HG03097 (cell line): ENCODE results near the gene WNK1.
"Not testable (repeated sequence)": the region's sequence is repeated elsewhere in the genome, so short reads cannot be mapped to it uniquely, and the experiment has no call there.

ENCODE experiments used
- ATAC-seq: cut with Tn5 transposase; IDR thresholded peaks from one replicate; pipeline ENCODE4 v1.9.1; 2021; ENCODE audit not compliant: unreplicated experiment, low FRiP score

The WNK1 gene

DNA sequence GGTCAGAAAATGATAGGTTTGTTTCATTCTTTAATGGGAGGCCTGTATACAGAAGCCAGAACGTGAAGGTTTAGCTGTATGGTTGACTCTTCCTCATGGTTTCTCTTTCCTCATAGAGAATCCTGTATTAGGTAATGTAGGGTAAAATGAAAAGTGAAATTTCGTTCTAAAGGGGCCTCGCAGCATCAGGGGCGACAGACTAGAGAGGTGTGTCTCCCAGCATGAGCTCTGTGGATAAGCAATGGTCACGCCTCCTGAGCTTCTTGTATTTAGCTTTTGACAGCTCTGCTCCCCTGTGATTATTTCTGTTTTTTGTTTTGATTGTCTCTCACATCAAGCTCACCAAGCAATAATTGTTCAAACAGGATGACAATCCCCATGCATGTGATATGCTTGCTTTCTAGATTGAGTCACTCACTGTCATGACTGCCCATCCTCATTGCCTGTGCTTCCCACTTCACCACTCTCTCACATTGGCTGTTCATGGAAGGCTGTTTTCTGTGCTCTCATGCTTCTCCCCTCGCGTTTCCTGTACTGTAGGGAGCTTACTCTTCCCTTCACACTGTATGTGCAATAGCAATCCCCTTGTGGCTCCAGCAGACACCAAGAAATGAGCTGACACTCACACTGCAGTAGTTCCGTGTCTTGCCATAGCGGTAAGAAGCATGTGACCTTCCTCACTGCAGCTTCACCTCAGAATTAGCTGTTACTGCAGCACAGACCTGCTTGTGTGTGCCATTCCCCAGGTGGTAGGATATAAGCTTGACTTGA lies 153.1 kb downstream of the WNK1 start:
- no peak for ATAC-seq

DNA sequence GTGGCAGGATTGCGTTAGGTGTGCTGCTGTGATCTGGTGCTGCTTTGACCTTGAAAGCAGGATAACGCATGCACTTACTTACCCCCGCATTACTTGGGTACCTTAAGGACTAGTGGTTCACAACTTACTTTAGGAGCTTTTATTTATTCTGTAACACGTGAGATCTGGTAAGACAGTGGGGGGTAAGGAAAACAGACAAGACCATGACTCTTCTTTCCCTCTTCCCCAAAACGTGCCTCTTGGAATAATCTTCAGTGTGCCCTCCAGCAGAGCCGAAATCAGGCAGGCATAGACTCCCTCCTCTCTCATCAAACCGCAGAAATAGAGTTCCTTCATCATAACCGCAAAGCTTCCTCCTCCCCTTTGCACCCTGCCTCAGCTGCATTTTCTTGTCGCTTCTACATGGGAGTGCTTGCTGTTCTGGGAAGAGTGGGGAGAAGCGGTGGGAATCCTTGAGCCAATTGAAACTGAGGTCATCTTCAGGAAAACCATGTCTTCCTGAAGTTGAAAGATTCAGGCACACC lies 153.7 kb downstream of the WNK1 start:
- no peak for ATAC-seq

DNA sequence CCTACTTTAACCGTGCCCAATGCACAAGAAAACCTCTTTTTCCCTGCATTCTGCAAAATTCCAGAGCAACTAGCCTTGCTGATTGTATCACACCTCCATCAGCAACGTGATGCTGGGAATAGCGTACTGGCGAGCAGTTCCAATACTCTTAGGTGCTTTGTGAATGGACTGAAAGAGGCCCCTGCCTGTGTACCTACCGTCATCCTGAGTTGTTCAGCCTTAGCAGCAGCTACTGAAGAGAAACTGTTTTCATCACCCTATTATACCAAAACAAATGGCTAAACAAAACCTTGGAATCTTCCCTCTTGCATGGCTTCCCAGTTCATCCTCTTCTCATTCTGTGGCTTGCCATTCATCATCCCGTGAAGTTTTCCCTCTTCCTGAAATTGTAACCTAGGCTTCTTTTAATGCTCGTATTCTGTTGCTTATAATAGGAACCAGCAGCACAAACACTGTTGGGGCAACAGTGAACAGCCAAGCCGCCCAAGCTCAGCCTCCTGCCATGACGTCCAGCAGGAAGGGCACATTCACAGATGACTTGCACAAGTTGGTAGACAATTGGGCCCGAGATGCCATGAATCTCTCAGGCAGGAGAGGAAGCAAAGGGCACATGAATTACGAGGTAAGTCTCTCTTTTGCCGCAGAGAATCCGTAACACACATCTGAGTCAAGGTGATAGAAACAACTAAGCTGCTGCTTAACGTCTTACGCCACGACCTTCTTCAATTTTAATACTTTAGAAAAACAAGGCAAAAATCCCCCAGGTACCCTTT lies 155.2 kb downstream of the WNK1 start:
- ATAC-seq, result no peak

DNA sequence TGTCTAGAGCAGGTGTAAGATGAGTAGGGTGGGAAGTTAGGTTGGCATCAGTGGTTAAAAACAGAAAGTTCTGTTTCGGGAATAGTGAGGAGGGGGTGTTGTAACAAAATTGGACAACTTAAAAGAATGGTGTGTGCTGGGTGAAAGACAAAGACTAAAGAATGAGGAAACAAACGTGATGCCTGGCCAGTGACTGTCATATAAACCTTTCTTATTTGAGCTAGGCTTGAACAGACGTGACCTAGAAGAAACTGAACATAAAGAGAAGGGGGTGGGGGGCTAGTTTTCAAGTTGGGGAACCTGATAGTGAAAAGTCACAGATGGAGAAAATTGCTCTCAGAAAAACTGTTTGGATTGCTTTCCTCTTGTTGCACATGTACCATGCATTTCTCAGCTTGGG lies 157.5 kb downstream of the WNK1 start:
- ATAC-seq, result no peak

DNA sequence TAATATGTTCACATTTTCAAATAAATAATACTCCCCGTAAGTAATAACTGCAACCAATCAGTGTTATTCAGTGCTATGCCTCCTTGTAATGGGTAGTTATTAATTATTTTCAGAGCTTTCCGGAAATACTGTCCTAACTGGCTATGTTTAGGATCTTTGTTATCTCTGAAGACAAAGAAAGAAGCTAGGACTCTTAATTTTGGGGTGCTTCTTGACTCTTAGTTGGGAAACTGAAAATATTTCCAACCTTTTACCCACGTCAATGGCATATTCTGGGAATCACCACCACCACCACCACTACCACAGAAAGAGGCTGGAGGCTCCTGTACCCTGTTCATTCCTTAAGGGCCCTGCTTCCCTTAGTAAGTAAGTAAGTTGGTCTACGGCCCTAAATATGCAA lies 158.0 kb downstream of the WNK1 start:
- no peak for ATAC-seq

DNA sequence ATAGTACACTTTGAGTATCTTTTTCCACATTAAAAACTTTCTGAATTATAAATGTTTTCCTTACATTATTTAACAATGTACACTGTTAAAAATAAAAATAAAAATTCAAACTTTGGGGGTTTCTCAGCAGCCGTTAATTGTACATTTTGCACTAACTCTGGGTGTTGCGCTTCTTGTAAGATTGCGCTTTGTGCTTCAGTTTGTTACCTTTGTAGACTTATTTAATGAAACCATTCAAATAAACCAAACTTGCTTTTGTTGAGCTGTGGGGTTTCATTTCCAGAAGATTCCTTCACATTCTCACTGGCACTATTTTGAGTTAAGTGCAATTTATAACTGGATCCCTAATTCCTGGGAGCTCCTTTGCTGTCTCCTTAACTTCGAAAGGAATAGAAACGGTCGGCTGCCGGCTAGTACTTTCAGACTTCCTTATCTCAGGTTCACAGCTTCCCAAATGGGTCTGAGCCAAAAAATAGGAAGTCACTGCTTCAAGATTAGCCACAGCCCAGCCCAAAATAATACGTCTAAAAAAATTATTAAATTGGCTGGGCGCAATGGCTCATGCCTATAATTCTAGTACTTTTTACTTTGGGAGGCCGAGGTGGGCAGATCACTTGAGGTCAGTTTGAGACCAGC lies 158.9 kb downstream of the WNK1 start:
- ATAC-seq, result no peak

DNA sequence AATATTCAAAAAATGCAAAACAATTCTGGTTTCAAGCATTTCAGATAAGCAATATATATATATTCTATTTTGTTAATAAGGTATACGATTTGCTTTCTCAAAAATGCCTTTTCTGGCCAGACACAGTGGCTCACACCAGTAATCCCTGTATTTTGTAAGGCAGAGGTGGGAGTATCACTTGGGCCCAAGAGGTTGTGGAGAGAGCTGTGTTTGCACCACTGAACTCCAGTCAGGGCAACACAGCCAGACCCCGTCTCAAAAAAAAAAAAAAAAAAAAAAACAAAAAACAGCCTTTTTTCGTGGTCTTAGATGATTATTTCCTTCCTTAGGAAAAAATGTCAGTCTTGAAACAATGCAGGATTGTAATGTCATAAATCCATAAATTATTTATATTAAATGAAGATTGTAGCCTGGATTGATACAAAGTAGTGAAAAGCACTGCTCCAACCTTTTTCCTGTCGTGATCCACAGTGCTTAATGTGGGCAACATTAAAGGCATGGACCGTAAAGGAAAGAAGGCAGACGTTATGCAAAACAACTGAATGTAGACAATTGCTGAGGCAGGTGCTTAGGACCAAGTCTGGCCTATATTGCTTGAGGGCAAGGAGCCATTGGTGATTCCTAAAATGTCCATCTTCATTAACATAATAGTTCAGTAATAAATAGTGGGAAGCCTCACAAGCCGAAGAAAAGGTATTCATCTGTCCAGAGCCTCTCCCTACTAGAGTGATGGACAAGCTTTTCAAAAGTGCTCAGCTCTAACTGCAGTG lies 160.3 kb downstream of the WNK1 start:
- ATAC-seq, result no peak

DNA sequence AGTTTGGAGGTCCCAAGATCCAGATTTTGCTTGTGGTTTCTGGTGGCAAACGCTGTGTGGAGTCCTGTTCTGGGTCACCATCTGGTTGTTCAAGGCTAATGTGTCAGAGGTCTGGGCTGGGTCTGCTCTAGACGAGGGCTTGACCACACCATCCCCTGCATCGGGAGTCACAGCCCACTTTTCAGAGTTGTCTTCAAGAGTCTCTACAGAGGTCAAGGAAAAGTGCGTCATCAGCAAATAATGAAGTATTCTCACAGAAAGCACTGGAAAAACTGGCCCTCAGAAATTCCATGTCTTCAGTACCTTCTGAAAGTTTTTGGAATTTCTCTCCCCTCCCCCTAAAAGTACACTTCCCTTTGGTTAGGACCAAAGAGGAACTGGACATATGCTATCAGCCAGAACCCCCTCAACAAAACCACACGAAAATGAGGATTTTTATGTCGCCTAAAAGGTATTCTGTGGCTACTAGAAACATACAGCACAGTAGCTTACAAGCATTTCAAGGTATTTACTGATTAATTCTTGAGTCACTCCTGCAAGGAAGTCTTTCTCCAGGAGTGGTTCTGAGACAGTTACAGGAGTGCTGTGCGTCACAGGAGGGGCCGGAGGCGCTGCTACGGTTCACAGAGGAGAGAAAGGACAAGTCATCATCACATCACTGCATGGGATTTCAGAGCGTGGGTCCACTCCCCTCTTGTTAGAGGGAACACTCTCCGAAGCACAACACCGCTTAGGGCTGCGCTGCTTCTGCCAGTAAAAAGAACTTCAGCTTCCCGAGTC lies 161.7 kb downstream of the WNK1 start:
- ATAC-seq, result no peak

DNA sequence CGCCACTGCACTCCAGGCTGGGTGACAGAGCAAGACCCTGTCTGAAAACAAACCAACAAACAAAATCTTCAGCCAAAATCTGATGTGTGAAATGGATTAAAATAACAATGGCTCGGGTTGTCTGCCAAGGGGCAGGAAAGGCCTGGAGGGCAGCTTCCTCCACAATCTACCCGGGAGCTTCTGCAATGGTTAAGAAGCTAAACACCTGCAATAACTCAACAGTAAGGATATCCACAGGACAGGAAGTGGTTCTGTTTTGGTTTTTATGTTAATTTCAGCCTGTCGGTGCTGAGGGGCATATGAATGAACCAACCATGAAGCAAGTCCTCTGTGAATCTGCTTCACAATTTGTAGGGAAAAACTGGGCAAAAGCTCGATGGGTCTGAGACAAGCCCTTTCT lies 162.7 kb downstream of the WNK1 start:
- ATAC-seq, result no peak

DNA sequence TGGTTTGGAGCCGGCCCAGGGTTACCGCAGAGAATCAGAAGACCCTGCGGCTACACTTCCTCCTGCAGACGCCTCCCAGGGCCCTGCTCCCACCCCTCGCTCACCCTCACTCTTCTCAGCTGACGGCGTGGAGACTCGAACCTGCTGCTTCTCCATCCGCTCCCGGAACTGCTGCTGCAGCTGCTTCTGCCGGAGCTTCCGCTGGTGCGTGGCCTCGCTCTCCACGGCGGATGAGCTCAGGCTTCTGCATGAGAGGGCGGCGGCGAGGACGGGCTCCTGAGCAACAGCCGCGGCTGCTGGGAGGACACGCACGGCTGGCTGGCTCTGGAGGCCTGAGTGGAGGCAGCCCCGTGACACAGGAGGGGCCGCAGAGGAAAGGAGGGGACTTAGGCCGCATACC lies 163.9 kb downstream of the WNK1 start:
- ATAC-seq, result no peak

DNA sequence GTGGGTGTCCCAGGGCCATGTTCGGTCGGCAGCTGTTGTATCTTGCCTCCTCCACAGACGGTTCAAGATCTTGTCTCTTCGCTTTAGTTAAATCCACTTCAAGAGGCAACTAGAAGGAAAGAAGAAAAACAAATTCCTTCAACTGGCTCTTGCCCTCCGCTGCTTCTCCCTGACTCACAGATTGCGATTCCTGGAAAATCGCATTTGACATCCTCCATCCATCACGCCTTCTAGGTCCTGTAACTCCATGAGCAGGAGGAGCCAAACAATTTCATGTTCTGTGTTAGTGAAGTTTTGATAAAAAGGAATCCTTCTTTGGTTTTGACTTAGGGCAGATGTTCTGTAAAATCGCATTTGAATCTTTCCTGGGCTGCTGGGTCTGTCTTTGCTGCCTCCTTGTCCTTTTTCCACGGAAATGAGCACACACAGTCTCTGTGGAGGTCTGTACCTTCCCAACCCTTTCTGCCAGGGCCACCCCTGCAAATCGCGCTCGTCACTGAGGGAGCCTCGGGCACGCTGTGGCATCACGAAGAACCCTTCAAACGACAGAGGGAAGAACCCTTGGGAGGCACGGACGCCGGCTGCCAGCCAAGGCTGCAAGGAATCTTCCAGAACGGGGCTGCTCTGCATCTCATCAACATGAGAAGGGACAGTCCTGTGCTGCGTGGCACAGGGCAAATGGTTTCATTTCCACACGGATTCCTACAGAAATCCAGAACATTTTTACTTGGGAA lies 164.5 kb downstream of the WNK1 start:
- no peak for ATAC-seq

DNA sequence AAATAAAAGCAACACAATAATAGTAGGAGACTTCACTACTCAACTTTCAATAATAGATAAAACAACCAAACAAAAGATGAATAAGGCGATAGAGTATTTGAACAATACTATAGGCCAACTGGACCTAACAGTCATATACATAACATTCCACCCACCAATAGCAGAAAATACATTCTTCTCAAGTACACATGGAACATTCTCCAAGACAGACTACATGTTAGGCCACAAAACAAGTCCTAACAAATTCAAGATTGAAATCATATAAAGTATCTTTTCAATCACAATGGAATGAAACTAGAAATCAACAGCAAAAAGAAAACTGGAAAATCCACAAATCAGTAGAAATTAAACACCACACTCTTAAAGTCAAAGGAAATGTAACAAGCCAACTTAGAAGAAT lies 168.3 kb downstream of the WNK1 start:
- ATAC-seq, result no peak

DNA sequence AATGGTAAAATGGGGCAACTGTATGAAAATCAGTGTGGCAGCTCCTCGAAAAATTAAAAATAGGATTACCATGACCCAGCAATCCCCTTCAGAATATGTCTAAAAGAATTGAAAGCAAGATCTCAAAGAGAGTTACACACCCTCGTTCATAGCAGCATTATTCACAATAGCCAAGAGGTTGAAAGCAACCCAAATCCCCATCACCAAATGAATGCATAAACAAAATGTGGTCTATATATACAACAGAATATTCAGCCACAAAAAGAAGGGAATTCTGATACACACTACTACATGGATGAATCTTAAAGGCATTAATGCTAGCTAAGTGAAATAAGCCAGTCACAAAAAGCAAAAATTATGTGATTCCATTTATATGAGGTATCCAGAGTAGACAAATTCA lies 169.9 kb downstream of the WNK1 start:
- ATAC-seq, result no peak

DNA sequence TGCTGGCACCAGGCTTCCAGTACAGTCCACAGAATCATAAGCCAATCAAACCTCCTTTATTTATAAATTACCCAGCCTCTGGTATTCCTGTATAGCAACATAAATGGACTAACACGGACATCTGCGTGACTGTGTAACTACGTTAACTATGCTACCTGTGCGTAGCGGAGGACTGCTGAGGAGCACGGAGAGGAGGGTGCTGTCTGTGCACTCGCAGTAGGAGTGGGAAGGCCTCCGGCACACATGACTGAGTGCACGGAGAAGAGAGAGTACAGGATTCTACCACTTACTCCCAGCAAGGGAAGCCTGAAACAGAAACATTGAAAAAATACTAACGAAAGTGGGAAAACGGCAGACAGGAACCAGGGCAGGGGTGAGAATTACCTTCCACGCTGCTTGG lies 174.3 kb downstream of the WNK1 start:
- no peak for ATAC-seq

DNA sequence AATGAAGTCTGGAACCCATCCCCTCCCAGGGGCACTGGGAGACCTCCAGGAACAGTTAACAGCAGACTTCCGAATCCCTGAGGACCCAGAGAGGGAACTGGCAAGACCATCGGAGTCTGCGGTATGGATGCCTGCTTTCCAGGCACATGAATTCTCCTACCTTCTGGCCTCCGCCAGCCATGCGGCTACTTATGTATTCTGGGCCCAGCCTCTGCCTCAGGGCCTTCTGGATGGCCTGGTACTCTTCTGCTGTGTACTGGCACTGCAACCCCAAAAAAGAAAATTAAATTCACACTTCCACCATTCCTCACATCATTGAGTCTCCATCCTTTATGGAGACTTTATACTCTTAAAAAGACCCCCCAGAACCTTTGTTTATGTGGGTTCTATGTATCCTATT lies 178.7 kb downstream of the WNK1 start:
- no peak for ATAC-seq

DNA sequence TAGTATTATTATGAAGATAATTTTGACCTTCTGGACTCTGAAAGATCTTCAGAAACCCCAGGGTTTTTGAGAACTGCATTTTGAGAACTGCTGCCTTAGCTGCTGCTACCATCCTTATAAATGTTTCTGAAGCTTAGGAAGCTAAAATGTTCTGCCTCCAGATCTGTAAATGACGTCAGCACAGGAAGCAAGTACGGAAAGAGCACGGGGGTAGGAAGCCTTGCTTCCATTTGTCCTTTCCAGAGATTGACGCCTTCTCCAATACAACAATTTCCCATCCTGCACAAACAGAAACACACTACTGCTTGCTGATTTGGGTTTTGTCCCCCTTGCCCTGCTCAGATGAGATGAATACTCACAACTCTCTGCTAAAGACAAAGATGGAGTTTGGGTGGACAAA lies 179.2 kb downstream of the WNK1 start:
- ATAC-seq, result no peak

DNA sequence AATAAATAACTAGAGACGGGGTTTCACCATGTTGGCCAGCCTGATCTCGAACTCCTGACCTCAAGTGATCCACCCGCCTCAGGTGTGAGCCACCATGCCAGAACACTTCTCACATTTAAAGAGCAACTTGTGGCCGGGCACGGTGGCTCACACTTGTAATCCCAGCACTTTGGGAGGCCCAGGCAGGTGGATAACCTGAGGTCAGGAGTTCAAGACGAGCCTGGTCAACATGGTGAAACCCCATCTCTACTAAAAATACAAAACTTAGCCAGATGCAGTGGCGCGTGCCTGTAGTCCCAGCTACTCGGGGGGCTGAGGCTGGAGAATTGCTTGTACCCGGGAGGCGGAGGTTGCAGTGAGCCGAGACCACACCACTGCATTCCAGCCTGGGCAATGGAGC lies 183.5 kb downstream of the WNK1 start:
- ATAC-seq, result not testable (repeated sequence)

DNA sequence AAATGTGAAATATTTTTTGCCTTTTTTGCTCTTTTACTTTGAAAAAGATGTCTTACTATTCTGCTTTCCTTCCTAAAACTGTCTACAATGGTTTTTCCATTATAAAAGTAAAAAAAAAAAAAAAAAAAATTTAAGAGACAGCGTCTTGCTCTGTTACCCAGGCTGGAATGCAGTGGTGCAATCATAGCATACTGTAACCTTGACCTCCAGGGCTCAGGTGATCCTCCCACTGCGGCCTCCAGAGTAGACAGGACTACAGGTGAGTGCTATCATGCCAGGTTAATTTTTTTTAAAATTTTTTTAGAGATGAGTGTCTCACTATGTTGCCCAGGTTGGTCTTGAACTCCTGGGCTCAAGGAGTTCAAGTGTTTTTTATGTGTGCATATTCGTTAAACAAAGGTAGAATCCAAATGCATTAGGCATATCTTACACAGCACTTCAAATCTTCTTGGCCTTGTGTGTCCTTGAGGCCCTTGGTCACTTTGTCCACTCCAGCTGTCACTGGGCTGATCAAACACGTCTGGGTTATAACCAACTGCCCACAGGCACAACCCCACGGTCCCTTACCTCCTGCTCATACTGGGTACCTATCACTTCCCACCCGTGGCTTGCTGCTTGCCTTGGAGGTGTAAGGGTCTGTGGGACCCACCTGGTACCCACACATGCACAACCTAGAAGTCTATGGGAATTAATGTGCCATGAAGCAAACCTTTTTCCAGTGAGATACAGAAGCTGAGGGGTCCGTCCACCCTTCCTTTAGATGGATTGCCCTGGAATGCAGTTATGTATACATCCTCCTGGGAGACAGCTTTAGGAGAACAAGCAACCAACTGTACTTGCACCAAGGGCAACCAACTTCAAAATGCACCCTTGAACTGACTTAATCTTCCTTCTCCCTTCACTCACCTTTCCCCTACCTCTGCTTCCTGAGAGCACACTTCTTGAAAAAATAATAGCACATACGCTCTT lies 184.3 kb downstream of the WNK1 start:
- ATAC-seq, result no peak
